SU-DHL-6 (cell line): ENCODE results near the gene DOK6.

Source experiments
- CTCF ChIP-seq: fragments of 200-600 bp; sonication (generic); IDR thresholded peaks from one replicate; pipeline ENCODE4 v1.5.1; 2017; ENCODE audit warnings: antibody characterized with exemption, mild to moderate bottlenecking, low read length, moderate library complexity; ENCODE audit not compliant: insufficient read depth, poor library complexity, severe bottlenecking
- EZH2phosphoT487 ChIP-seq: fragments of 200-600 bp; sonication (generic), shearing (Covaris generic); conservative IDR thresholded peaks from 2 replicates; pipeline ENCODE4 v1.6.1; 2018; ENCODE audit warnings: mild to moderate bottlenecking, antibody characterized with exemption, low read length, moderate library complexity, mixed read lengths

DNA sequence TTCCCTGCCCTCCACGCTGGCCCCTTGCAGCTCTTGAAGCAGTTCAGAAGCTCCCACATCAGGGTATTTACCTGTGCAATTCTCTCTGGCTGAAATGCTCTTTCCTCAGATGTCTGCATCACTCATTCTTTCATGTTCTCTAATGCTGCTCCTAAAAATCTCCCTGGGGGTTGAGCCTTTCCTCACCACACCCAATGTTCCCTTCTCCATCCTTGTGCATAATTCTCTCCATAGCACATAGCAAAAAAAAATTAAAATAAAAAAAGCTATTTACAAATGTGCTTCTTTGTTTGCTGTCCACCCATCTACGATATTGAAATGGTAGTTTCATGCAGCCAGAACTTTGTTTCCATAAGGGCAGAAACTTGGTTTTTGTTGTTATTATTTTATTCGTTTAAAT is 155.5 kb downstream of the DOK6 start:
- no peak for TF ChIP-seq CTCF
- TF ChIP-seq EZH2phosphoT487 = no peak
